H9 (cell line): ENCODE data around the gene CILP2. TPM values are rescaled to one million over a fixed set of nuclear protein-coding genes. Genes with fewer than 3 reads are reported as not detected.

Experiments used
- DNase-seq: peaks from one replicate; pipeline ENCODE4 v3.0.0-alpha.2; 2017
- H2AFZ ChIP-seq: one replicate; pipeline ENCODE4 v1.6.1; 2013; ENCODE audit warnings: mild to moderate bottlenecking, low read length, control low read depth, moderate library complexity
- H2AK5ac ChIP-seq: 2 replicates; pipeline ENCODE4 v1.6.1; 2013; ENCODE audit warnings: low read length, control low read depth, mixed read lengths; ENCODE audit not compliant: insufficient read length
- H2BK120ac ChIP-seq: one replicate; pipeline ENCODE4 v1.6.1; 2013; ENCODE audit warnings: low read depth, mild to moderate bottlenecking, low read length, control low read depth, inconsistent platforms; ENCODE audit not compliant: poor library complexity, severe bottlenecking
- H2BK12ac ChIP-seq: 2 replicates; pipeline ENCODE4 v1.6.1; 2013; ENCODE audit warnings: low read length, control low read depth, mixed read lengths, low read depth; ENCODE audit not compliant: insufficient read length
- H2BK15ac ChIP-seq: 2 replicates; pipeline ENCODE4 v1.6.1; 2013; ENCODE audit warnings: low read depth, low read length, control low read depth
- H2BK20ac ChIP-seq: one replicate; pipeline ENCODE4 v1.6.1; 2013; ENCODE audit warnings: low read depth, mild to moderate bottlenecking, low read length, control low read depth, inconsistent platforms; ENCODE audit not compliant: poor library complexity, severe bottlenecking
- H2BK5ac ChIP-seq: 2 replicates; pipeline ENCODE4 v1.6.1; 2013; ENCODE audit warnings: low read length, control low read depth, mixed read lengths; ENCODE audit not compliant: insufficient read length
- H3K14ac ChIP-seq: 2 replicates; pipeline ENCODE4 v1.6.1; 2013; ENCODE audit warnings: low read length, control low read depth; ENCODE audit not compliant: insufficient read depth
- H3K18ac ChIP-seq: 2 replicates; pipeline ENCODE4 v1.6.1; 2013; ENCODE audit warnings: low read depth, mild to moderate bottlenecking, mixed read lengths, low read length, control low read depth; ENCODE audit not compliant: insufficient read length
- H3K23ac ChIP-seq: 2 replicates; pipeline ENCODE4 v1.6.1; 2013; ENCODE audit warnings: low read length, control low read depth, mixed read lengths, low read depth; ENCODE audit not compliant: insufficient read length
- H3K23me2 ChIP-seq: 2 replicates; pipeline ENCODE4 v1.6.1; 2013; ENCODE audit warnings: low read depth, mild to moderate bottlenecking, mixed read lengths, low read length, control low read depth; ENCODE audit not compliant: insufficient read length, poor library complexity, severe bottlenecking
- H3K27ac ChIP-seq: 2 replicates; pipeline ENCODE4 v1.5.1; 2013; ENCODE audit warnings: low read length, control low read depth, mixed read lengths, low read depth; ENCODE audit not compliant: insufficient read length
- H3K27me3 ChIP-seq: 2 replicates; pipeline ENCODE4 v1.6.1; 2013; ENCODE audit warnings: low read length, control low read depth, inconsistent platforms; ENCODE audit not compliant: insufficient read depth
- H3K4ac ChIP-seq: 2 replicates; pipeline ENCODE4 v1.6.1; 2013; ENCODE audit warnings: low read depth, mild to moderate bottlenecking, control low read depth, inconsistent platforms, low read length, moderate library complexity
- H3K4me1 ChIP-seq: 2 replicates; pipeline ENCODE4 v1.6.1; 2013; ENCODE audit warnings: low read length, control low read depth, inconsistent platforms; ENCODE audit not compliant: insufficient read depth
- H3K4me2 ChIP-seq: 2 replicates; pipeline ENCODE4 v1.6.1; 2013; ENCODE audit warnings: low read length, control low read depth, mixed read lengths; ENCODE audit not compliant: insufficient read length, insufficient read depth
- H3K56ac ChIP-seq: 2 replicates; pipeline ENCODE4 v1.6.1; 2013; ENCODE audit warnings: low read depth, mild to moderate bottlenecking, mixed read lengths, low read length, control low read depth; ENCODE audit not compliant: insufficient read length
- H3K79me1 ChIP-seq: 2 replicates; pipeline ENCODE4 v1.6.1; 2013; ENCODE audit warnings: low read depth, mild to moderate bottlenecking, moderate library complexity, low read length, control low read depth, inconsistent platforms; ENCODE audit not compliant: insufficient read depth, poor library complexity, severe bottlenecking
- H3K79me2 ChIP-seq: 2 replicates; pipeline ENCODE4 v1.6.1; 2013; ENCODE audit warnings: low read length, control low read depth, inconsistent platforms; ENCODE audit not compliant: insufficient read depth
- H3K9ac ChIP-seq: 2 replicates; pipeline ENCODE4 v1.6.1; 2013; ENCODE audit warnings: low read length, control low read depth, mixed read lengths; ENCODE audit not compliant: insufficient read length; ENCODE audit errors: extremely low read depth
- H3K9me3 ChIP-seq: one replicate; pipeline ENCODE4 v1.6.1; 2013; ENCODE audit warnings: low read depth, low read length, inconsistent platforms; ENCODE audit not compliant: control insufficient read depth
- H3T11ph ChIP-seq: one replicate; pipeline ENCODE4 v1.6.1; 2013; ENCODE audit warnings: mild to moderate bottlenecking, low read length, control low read depth, inconsistent platforms
- H4K20me1 ChIP-seq: one replicate; pipeline ENCODE4 v1.6.1; 2013; ENCODE audit not compliant: control insufficient read depth, insufficient read length, insufficient read depth
- H4K5ac ChIP-seq: 2 replicates; pipeline ENCODE4 v1.6.1; 2013; ENCODE audit warnings: low read depth, mild to moderate bottlenecking, mixed read lengths, low read length, control low read depth; ENCODE audit not compliant: insufficient read length
- H4K8ac ChIP-seq: replicated peaks from 2 replicates; pipeline ENCODE4 v1.6.1; 2013; ENCODE audit warnings: low read length, control low read depth, mixed read lengths, low read depth; ENCODE audit not compliant: insufficient read length
- H4K91ac ChIP-seq: 2 replicates; pipeline ENCODE4 v1.6.1; 2013; ENCODE audit warnings: low read depth, mild to moderate bottlenecking, moderate library complexity, mixed read lengths, low read length, control low read depth; ENCODE audit not compliant: insufficient read length
- H3K27ac Mint-ChIP-seq, 3 experiments: 2 replicates in 2 of 3; 3 replicates in 1 of 3; pipeline ENCODE4 v1.8.0; 2020 to 2021; ENCODE audit warnings: mixed read lengths in 3 of 3, mild to moderate bottlenecking in 1 of 3, moderate library complexity in 1 of 3
- H3K27me3 Mint-ChIP-seq: 2 replicates; pipeline ENCODE4 v1.8.0; 2021; ENCODE audit warnings: low read depth, mild to moderate bottlenecking, moderate library complexity, mixed read lengths
- H3K36me3 Mint-ChIP-seq, 3 experiments: 2 replicates in 2 of 3; 3 replicates in 1 of 3; pipeline ENCODE4 v1.8.0; 2020 to 2021; ENCODE audit warnings: low read depth in 3 of 3, mixed read lengths in 3 of 3; ENCODE audit not compliant: insufficient read depth in 1 of 3
- H3K4me1 Mint-ChIP-seq, 2 experiments: 2 replicates each; pipeline ENCODE4 v1.8.0; 2020; ENCODE audit warnings: mixed read lengths in 2 of 2
- H3K4me3 Mint-ChIP-seq, 2 experiments: 2 replicates in 1 of 2; 3 replicates in 1 of 2; pipeline ENCODE4 v1.8.0; 2020 to 2021; ENCODE audit warnings: mild to moderate bottlenecking in 2 of 2, mixed read lengths in 2 of 2, moderate library complexity in 1 of 2
- H3K9me3 Mint-ChIP-seq, 2 experiments: 2 replicates in 1 of 2; 3 replicates in 1 of 2; pipeline ENCODE4 v1.8.0; 2020; ENCODE audit warnings: mild to moderate bottlenecking in 2 of 2, mixed read lengths in 2 of 2, moderate library complexity in 1 of 2
- CTCF ChIP-seq: fragments of 200-600 bp; sonication (generic); conservative IDR thresholded peaks from 3 replicates; pipeline ENCODE4 v1.8.0; 2021; ENCODE audit warnings: antibody characterized with exemption, mild to moderate bottlenecking
- WGBS: extraction: QIAGEN DNeasy Blood & Tissue Kit; methylation state at CpG from one replicate; pipeline ENCODE4 v1.1.7; 2013; ENCODE audit warnings: missing lambda C conversion rate, low lambda C conversion rate, mixed read lengths; ENCODE audit not compliant: insufficient read length; ENCODE audit errors: extremely low coverage; 5-methylcytosine and 5-hydroxymethylcytosine counted together
- total RNA-seq: library from RNA; stranded (reverse); gene quantifications from 2 replicates; pipeline ENCODE4 v1.2.1, GENCODE V29; 2021

Gene CILP2
- total RNA-seq, 1 experiment from 2014 or later, result 6.4 TPM

GRCh38 chr19:19506592-19506991 is 31.5 kb upstream of the CILP2 start:
- H3K18ac ChIP-seq, result no peak overlapping the region

More at GRCh38 chr19:19506592-19506991, 31.5 kb upstream of the CILP2 start:
- TF ChIP-seq CTCF, result no peak
- Mint-ChIP-seq H3K27me3 (peaks cover 4% of the 10 kb centered on the region; the same call in 1 of the 2 replicates), H3K36me3 (peaks cover 30 to 63% (median 56%) of the 10 kb centered on the region in 3 experiments), H3K9me3 (no peaks in the 10 kb centered on the region), H3K4me3 (no peak overlapping the region), H3K27ac (peak overlapping the region in 1 of 3 experiments; percentile 58; a peak in 1 of 7 replicates), H3K4me1 (peaks cover 0 to 10% of the 10 kb centered on the region in 2 experiments; a peak in 2 of 4 replicates)
- no peak overlapping the region for H4K8ac ChIP-seq
- H2BK12ac ChIP-seq, result no peak overlapping the region
- H2AFZ ChIP-seq, result no peak overlapping the region
- H3T11ph ChIP-seq, result no peak overlapping the region
- H3K9ac ChIP-seq, result no peak overlapping the region
- no peak overlapping the region for H3K56ac ChIP-seq
- no peak overlapping the region for H4K5ac ChIP-seq
- no peak overlapping the region for H2BK20ac ChIP-seq
- H2AK5ac ChIP-seq, result no peak overlapping the region
- no peak overlapping the region for H2BK15ac ChIP-seq
- no peak overlapping the region for H3K27ac ChIP-seq
- no peaks in the 10 kb centered on the region for H3K9me3 ChIP-seq
- DNase-seq, result no peak
- H4K20me1 ChIP-seq, result no peaks in the 10 kb centered on the region
- H3K4me1 ChIP-seq, result no peaks in the 10 kb centered on the region
- H3K14ac ChIP-seq, result no peak overlapping the region
- no peak overlapping the region for H2BK5ac ChIP-seq
- H2BK120ac ChIP-seq, result no peak overlapping the region
- H3K23me2 ChIP-seq, result no peaks in the 10 kb centered on the region
- no peaks in the 10 kb centered on the region for H3K79me2 ChIP-seq
- H3K4ac ChIP-seq, result no peak overlapping the region
- no peak overlapping the region for H3K23ac ChIP-seq
- WGBS, result no CpG with 5 or more reads among the region's 12 CpGs
- H3K27me3 ChIP-seq, result no peaks in the 10 kb centered on the region
- H3K4me2 ChIP-seq, result no peak overlapping the region
- H3K79me1 ChIP-seq, result no peaks in the 10 kb centered on the region
- no peak overlapping the region for H4K91ac ChIP-seq
